OCI-LY7 (cell line): ENCODE results near the gene OXSR1. TPM values are rescaled to one million over a fixed set of nuclear protein-coding genes. Genes with fewer than 3 reads are reported as not detected.

Experiments
- BruUV-seq: library from RNA; stranded (reverse); fragments of 400-500 nt; replicated peaks from 2 replicates; lab custom pipeline; 2021; lab: Mats Ljungman, UMichigan
- CTCF ChIA-PET: fragments of 300-600 bp; sonication (Branson Sonifier 250); formaldehyde crosslinking; loops from one replicate; lab custom pipeline; 2022; ENCODE audit warnings: antibody characterized with exemption; ENCODE audit not compliant: unreplicated experiment; lab: Charles Lee
- POLR2A ChIA-PET: fragments of 300-600 bp; sonication (Branson Sonifier 250); formaldehyde crosslinking; loops from one replicate; lab custom pipeline; 2022; ENCODE audit warnings: antibody characterized with exemption; lab: Charles Lee
- DNase-seq: peaks from one replicate; pipeline ENCODE4 v3.0.0-alpha.2; 2015; ENCODE audit warnings: low spot score
- H2AFZ ChIP-seq: fragments of 200-600 bp; sonication (generic), shearing (Covaris generic); 2 replicates; pipeline ENCODE4 v1.6.1; 2014; ENCODE audit warnings: mild to moderate bottlenecking, antibody characterized with exemption, low read length, moderate library complexity
- H3K27ac ChIP-seq: fragments of 200-600 bp; sonication (generic); 2 replicates; pipeline ENCODE4 v1.5.1; 2014; ENCODE audit warnings: mixed run types, low read depth, mild to moderate bottlenecking, moderate library complexity, low read length, inconsistent platforms; ENCODE audit not compliant: poor library complexity, severe bottlenecking
- H3K36me3 ChIP-seq: fragments of 200-600 bp; sonication (generic); 2 replicates; pipeline ENCODE4 v1.6.1; 2014; ENCODE audit warnings: mild to moderate bottlenecking, antibody characterized with exemption, low read length, moderate library complexity, mixed read lengths; ENCODE audit not compliant: insufficient read depth
- H3K4me1 ChIP-seq: fragments of 200-600 bp; sonication (generic); 2 replicates; pipeline ENCODE4 v1.5.1; 2014; ENCODE audit warnings: mild to moderate bottlenecking, low read length; ENCODE audit not compliant: insufficient read depth, poor library complexity, severe bottlenecking
- H3K4me2 ChIP-seq: fragments of 200-600 bp; sonication (generic); 2 replicates; pipeline ENCODE4 v1.6.1; 2014; ENCODE audit warnings: mild to moderate bottlenecking, low read length
- H3K4me3 ChIP-seq: fragments of 200-600 bp; sonication (generic); 2 replicates; pipeline ENCODE4 v1.5.1; 2014; ENCODE audit warnings: mild to moderate bottlenecking, low read depth, low read length; ENCODE audit not compliant: poor library complexity, severe bottlenecking
- H3K79me2 ChIP-seq: fragments of 200-600 bp; sonication (generic); 2 replicates; pipeline ENCODE4 v1.6.1; 2016; ENCODE audit warnings: low read depth, mild to moderate bottlenecking, low read length, moderate library complexity, mixed read lengths; ENCODE audit not compliant: insufficient read depth
- H3K9me2 ChIP-seq: fragments of 200-600 bp; sonication (generic); 2 replicates; pipeline ENCODE4 v1.6.1; 2016; ENCODE audit warnings: mild to moderate bottlenecking, low read length, mixed read lengths; ENCODE audit not compliant: insufficient read depth
- H3K9me3 ChIP-seq: fragments of 200-600 bp; sonication (generic); 2 replicates; pipeline ENCODE4 v1.6.1; 2014; ENCODE audit warnings: mild to moderate bottlenecking, mixed run types, low read length, mixed read lengths
- H4K20me1 ChIP-seq: fragments of 200-600 bp; sonication (generic); 2 replicates; pipeline ENCODE4 v1.6.1; 2014; ENCODE audit warnings: mild to moderate bottlenecking, antibody characterized with exemption, low read length, moderate library complexity, mixed read lengths; ENCODE audit not compliant: insufficient read depth
- CTCF ChIP-seq: fragments of 200-600 bp; sonication (generic); conservative IDR thresholded peaks from 2 replicates; pipeline ENCODE4 v1.5.1; 2014; ENCODE audit warnings: mild to moderate bottlenecking, antibody characterized with exemption, low read length, moderate library complexity, mixed read lengths
- EZH2phosphoT487 ChIP-seq: fragments of 200-600 bp; sonication (generic); IDR thresholded peaks from 2 replicates; pipeline ENCODE4 v1.6.1; 2018; ENCODE audit warnings: low read depth, borderline replicate concordance, mild to moderate bottlenecking, mixed run types, antibody characterized with exemption, low read length, moderate library complexity, mixed read lengths
- intact Hi-C: fragments of 100-400 bp; cut with micrococcal nuclease; formaldehyde crosslinking; loops from one replicate; pipeline ENCODE4 v1.10.0; 2022; ENCODE audit not compliant: unreplicated experiment
- total RNA-seq, 2 experiments: library from RNA; depleted of rRNA in 1 of 2; stranded (reverse); fragments of >200 nt in 1 of 2; shearing (Covaris generic) in 1 of 2; gene quantifications; 2 replicates each; pipeline ENCODE4 v1.2.3, GENCODE V29; 2014 to 2022

OXSR1 gene
- total RNA-seq, 2 experiments from 2014 or later: 21.4 to 43.7 TPM

GRCh38 chr3:38141952-38142273, 23.4 kb upstream of the OXSR1 start:
- ChIA-PET POLR2A (no interaction called here), CTCF (no interaction called here)
- peaks cover 17% of the 10 kb centered on the region for H3K4me1 ChIP-seq
- H3K27ac ChIP-seq: no peak overlapping the region
- no peaks in the 10 kb centered on the region for H3K9me2 ChIP-seq
- H4K20me1 ChIP-seq: no peaks in the 10 kb centered on the region
- no peak for DNase-seq
- TF ChIP-seq CTCF (no peak), EZH2phosphoT487 (no peak)
- H3K9me3 ChIP-seq: peaks cover 8% of the 10 kb centered on the region
- H3K4me3 ChIP-seq: no peak overlapping the region
- H3K79me2 ChIP-seq: peaks cover 4% of the 10 kb centered on the region; the same call in 1 of the 2 replicates
- H3K4me2 ChIP-seq: no peak overlapping the region
- intact Hi-C loops: no loop called here
- H3K36me3 ChIP-seq: peaks cover 20% of the 10 kb centered on the region
- H2AFZ ChIP-seq: no peak overlapping the region
- BruUV-seq: no TSS peak

GRCh38 chr3:38142959-38143358, 22.4 kb upstream of the OXSR1 start:
- peaks cover 4% of the 10 kb centered on the region; the same call in 1 of the 2 replicates for H3K79me2 ChIP-seq
- peaks cover 11% of the 10 kb centered on the region for H3K4me1 ChIP-seq
- no peak overlapping the region for H3K4me2 ChIP-seq
- H3K27ac ChIP-seq: no peak overlapping the region
- ChIA-PET CTCF (no interaction called here), POLR2A (no interaction called here)
- H3K9me2 ChIP-seq: no peaks in the 10 kb centered on the region
- H3K9me3 ChIP-seq: peaks cover 18% of the 10 kb centered on the region
- H3K36me3 ChIP-seq: peaks cover 20% of the 10 kb centered on the region
- H3K4me3 ChIP-seq: no peak overlapping the region
- no TSS peak for BruUV-seq
- DNase-seq: no peak
- H4K20me1 ChIP-seq: no peaks in the 10 kb centered on the region
- no peak overlapping the region for H2AFZ ChIP-seq
- TF ChIP-seq EZH2phosphoT487 (no peak), CTCF (no peak)
- intact Hi-C loops: no loop called here

- H3K4me3 ChIP-seq: no peak overlapping the region
- ChIA-PET POLR2A (no interaction called here), CTCF (no interaction called here)
- peaks cover 20% of the 10 kb centered on the region for H3K36me3 ChIP-seq
- no peak overlapping the region for H3K27ac ChIP-seq
- H3K9me3 ChIP-seq: peaks cover 18% of the 10 kb centered on the region
- no peaks in the 10 kb centered on the region for H4K20me1 ChIP-seq
- no peak overlapping the region for H2AFZ ChIP-seq
- H3K9me2 ChIP-seq: no peaks in the 10 kb centered on the region
- peaks cover 7% of the 10 kb centered on the region for H3K4me1 ChIP-seq
- H3K4me2 ChIP-seq: no peak overlapping the region
- TF ChIP-seq CTCF: no peak
- no peak for TF ChIP-seq EZH2phosphoT487
- intact Hi-C loops: no loop called here
- DNase-seq: no peak
- H3K79me2 ChIP-seq: peaks cover 4% of the 10 kb centered on the region; the same call in 1 of the 2 replicates
- no TSS peak for BruUV-seq
Measured at GRCh38 chr3:38143511-38143910, 21.8 kb upstream of the OXSR1 start.
